ENCODE results near the gene EXOC6B.

DNA sequence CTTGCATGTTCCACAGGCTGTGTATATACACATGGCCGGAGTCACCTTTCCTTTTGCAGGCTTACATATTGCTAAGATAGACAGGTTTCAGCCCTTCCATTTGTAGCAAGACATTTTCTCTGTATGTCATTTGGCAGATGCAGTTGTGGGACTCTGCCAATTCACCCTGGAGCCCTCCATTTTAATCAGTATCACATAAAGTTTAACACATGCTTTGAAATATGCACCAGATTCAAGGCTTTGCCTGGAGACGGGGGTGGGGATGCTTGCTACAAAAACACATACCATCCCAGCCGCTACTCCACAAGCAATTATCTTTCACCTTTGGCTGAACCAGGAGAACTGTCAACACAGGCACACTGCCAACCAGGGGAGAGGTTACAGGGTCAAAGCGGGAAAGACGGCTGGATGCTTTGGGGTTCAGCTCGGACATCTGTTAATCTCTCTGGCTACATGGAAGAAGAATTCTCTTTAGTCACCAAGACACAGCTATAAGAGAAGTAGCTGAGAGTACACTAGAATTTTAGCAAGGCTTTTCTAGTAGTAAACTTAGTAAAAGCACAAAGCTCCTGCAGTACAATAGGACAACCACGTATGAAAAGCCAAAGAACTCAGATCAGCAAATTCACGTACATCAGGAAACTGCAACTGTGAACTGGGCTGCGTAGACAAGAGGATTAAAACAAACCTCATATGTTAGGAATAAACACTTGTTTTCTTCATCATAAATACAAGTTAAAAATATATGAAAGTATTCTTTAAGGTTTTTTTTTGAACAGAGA lies 130.9 kb downstream of the EXOC6B start:
- TF ChIP-seq, protein P1, sequence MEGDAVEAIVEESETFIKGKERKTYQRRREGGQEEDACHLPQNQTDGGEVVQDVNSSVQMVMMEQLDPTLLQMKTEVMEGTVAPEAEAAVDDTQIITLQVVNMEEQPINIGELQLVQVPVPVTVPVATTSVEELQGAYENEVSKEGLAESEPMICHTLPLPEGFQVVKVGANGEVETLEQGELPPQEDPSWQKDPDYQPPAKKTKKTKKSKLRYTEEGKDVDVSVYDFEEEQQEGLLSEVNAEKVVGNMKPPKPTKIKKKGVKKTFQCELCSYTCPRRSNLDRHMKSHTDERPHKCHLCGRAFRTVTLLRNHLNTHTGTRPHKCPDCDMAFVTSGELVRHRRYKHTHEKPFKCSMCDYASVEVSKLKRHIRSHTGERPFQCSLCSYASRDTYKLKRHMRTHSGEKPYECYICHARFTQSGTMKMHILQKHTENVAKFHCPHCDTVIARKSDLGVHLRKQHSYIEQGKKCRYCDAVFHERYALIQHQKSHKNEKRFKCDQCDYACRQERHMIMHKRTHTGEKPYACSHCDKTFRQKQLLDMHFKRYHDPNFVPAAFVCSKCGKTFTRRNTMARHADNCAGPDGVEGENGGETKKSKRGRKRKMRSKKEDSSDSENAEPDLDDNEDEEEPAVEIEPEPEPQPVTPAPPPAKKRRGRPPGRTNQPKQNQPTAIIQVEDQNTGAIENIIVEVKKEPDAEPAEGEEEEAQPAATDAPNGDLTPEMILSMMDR (conservative IDR thresholded peaks at IDR 0.05; ENCODE audit: low read length) = no peak
- no peak for TF ChIP-seq EZH2phosphoT487 (IDR thresholded peaks at IDR 0.05; ENCODE audit: borderline replicate concordance)
